ENCODE data around the gene XPOT.

DNA sequence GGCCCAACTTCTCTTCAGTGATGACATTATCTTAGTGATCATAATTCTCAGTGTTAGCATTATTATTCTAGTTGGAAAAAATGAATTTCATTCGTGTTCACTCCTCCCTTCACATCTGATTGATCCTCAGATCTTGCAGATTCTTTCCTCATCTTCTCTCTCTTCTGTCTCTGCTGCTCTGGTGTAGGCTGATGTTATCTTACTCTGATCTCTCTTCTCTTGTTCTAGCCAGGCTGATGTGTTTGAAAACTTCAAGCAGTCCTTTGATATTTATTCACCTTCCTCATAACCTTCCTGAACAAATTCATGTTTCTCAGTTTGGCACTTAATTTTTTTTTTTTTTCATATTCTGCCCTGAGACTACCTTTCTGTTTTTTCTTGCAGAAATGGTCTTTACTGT, 42.1 kb downstream of the XPOT start:
- TF ChIP-seq EZH2 (IDR thresholded peaks at IDR 0.05; ENCODE audit: borderline replicate concordance, insufficient read depth, low read length, poor library complexity, severe bottlenecking) (no peak), MXI1 (conservative IDR thresholded peaks at IDR 0.05; ENCODE audit: poor library complexity, severe bottlenecking) (no peak), REST (IDR thresholded peaks at IDR 0.05; ENCODE audit: borderline replicate concordance) (no peak), CTCF (IDR thresholded peaks at IDR 0.05; ENCODE audit: poor library complexity, severe bottlenecking) (no peak), POLR2AphosphoS5 (IDR thresholded peaks at IDR 0.05) (no peak), SMC3 (conservative IDR thresholded peaks at IDR 0.05; ENCODE audit: poor library complexity) (no peak)

All from neural cell (in vitro differentiated cells).